GM23338 (cell line): ENCODE data around the gene COA6. TPM values are rescaled to one million over a fixed set of nuclear protein-coding genes. Genes with fewer than 3 reads are reported as not detected.

Experiments
- ATAC-seq: fragments of 200-7000 bp; cut with Tn5 transposase; 3 replicates; pipeline ENCODE4 v1.9.1; 2020
- DNase-seq: peaks from one replicate; pipeline ENCODE4 v3.0.0-alpha.2; 2015; ENCODE audit warnings: low spot score
- H2AFZ ChIP-seq: fragments of 200-600 bp; sonication (generic); 2 replicates; pipeline ENCODE4 v1.8.0; 2016; ENCODE audit warnings: antibody characterized with exemption, mild to moderate bottlenecking, moderate library complexity
- H3F3A ChIP-seq: fragments of 200-600 bp; sonication (generic); replicated peaks from 2 replicates; pipeline ENCODE4 v1.8.0; 2017; ENCODE audit warnings: antibody characterized with exemption, mixed run types, low read depth
- H3K27ac ChIP-seq: fragments of 200-600 bp; sonication (generic); 2 replicates; pipeline ENCODE4 v1.6.1; 2016; ENCODE audit warnings: low read depth
- H3K27me3 ChIP-seq: fragments of 200-600 bp; sonication (generic); 2 replicates; pipeline ENCODE4 v1.8.0; 2016; ENCODE audit warnings: mild to moderate bottlenecking, mixed run types, moderate library complexity; ENCODE audit not compliant: insufficient read depth
- H3K36me3 ChIP-seq: fragments of 200-600 bp; sonication (generic); 2 replicates; pipeline ENCODE4 v1.8.0; 2016; ENCODE audit warnings: mild to moderate bottlenecking; ENCODE audit not compliant: insufficient read depth
- H3K4me1 ChIP-seq: fragments of 200-600 bp; sonication (generic); 2 replicates; pipeline ENCODE4 v1.8.0; 2016; ENCODE audit warnings: mild to moderate bottlenecking, moderate library complexity; ENCODE audit not compliant: insufficient read depth
- H3K4me2 ChIP-seq: fragments of 200-600 bp; sonication (generic); 2 replicates; pipeline ENCODE4 v1.7.1; 2017; ENCODE audit warnings: mixed run types
- H3K4me3 ChIP-seq: fragments of 200-600 bp; sonication (generic); 2 replicates; pipeline ENCODE4 v1.6.1; 2016; ENCODE audit warnings: mixed run types
- H3K79me2 ChIP-seq: fragments of 200-600 bp; sonication (generic); replicated peaks from 2 replicates; pipeline ENCODE4 v1.8.0; 2017; ENCODE audit warnings: mild to moderate bottlenecking; ENCODE audit not compliant: insufficient read depth
- H3K9me2 ChIP-seq: fragments of 200-600 bp; sonication (generic); 2 replicates; pipeline ENCODE4 v1.8.0; 2017; ENCODE audit not compliant: insufficient read depth
- H4K20me1 ChIP-seq: fragments of 200-600 bp; sonication (generic); replicated peaks from 2 replicates; pipeline ENCODE4 v1.8.0; 2017; ENCODE audit warnings: mild to moderate bottlenecking; ENCODE audit not compliant: insufficient read depth
- H3K27ac Mint-ChIP-seq: 2 replicates; pipeline ENCODE4 v1.8.0; 2020; ENCODE audit warnings: inconsistent platforms, mild to moderate bottlenecking, moderate library complexity, mixed read lengths
- H3K27me3 Mint-ChIP-seq: 3 replicates; pipeline ENCODE4 v1.8.0; 2022; ENCODE audit warnings: low read depth, mild to moderate bottlenecking, moderate library complexity, mixed read lengths, inconsistent platforms; ENCODE audit not compliant: insufficient read depth, poor library complexity
- H3K36me3 Mint-ChIP-seq: 3 replicates; pipeline ENCODE4 v1.8.0; 2021; ENCODE audit warnings: low read depth, mild to moderate bottlenecking, inconsistent platforms, moderate library complexity, mixed read lengths
- H3K4me1 Mint-ChIP-seq: 3 replicates; pipeline ENCODE4 v1.8.0; 2020; ENCODE audit warnings: mild to moderate bottlenecking, inconsistent platforms, mixed read lengths
- H3K4me3 Mint-ChIP-seq: 3 replicates; pipeline ENCODE4 v1.8.0; 2021; ENCODE audit warnings: moderate library complexity, mild to moderate bottlenecking, inconsistent platforms, mixed read lengths
- H3K9me3 Mint-ChIP-seq: 3 replicates; pipeline ENCODE4 v1.8.0; 2020; ENCODE audit warnings: moderate library complexity, mild to moderate bottlenecking, inconsistent platforms, mixed read lengths
- CREB1 ChIP-seq: fragments of 250-450 bp; sonication (Bioruptor Pico); IDR thresholded peaks from 2 replicates; pipeline ENCODE4 v1.5.0; 2020; ENCODE audit warnings: low read depth, mild to moderate bottlenecking, moderate library complexity
- CTCF ChIP-seq, 2 experiments: fragments of 200-600 bp in 1 of 2; sonication (generic) in 1 of 2; conservative IDR thresholded peaks; 2 replicates each; pipeline versions ENCODE4 v1.5.1 to v1.6.1; 2016 to 2017; ENCODE audit warnings: antibody characterized with exemption in 2 of 2, low read depth in 2 of 2, mild to moderate bottlenecking in 2 of 2, moderate library complexity in 1 of 2
- ETS1 ChIP-seq: IDR thresholded peaks from 2 replicates; pipeline ENCODE4 v1.6.1; 2016; ENCODE audit warnings: antibody characterized with exemption
- EZH2 ChIP-seq: fragments of 200-600 bp; sonication (generic); IDR thresholded peaks from one replicate; pipeline ENCODE4 v1.8.0; 2017; ENCODE audit warnings: antibody characterized with exemption, mild to moderate bottlenecking, low read depth; ENCODE audit not compliant: unreplicated experiment
- EZH2phosphoT487 ChIP-seq: fragments of 200-600 bp; sonication (generic); IDR thresholded peaks from one replicate; pipeline ENCODE4 v1.8.1; 2018; ENCODE audit warnings: antibody characterized with exemption; ENCODE audit not compliant: unreplicated experiment
- JUNB ChIP-seq: IDR thresholded peaks from one replicate; pipeline ENCODE4 v1.6.1; 2016; ENCODE audit warnings: antibody characterized with exemption; ENCODE audit not compliant: unreplicated experiment
- NANOG ChIP-seq: IDR thresholded peaks from 2 replicates; pipeline ENCODE4 v1.6.1; 2016; ENCODE audit warnings: antibody characterized with exemption, borderline replicate concordance
- POLR2AphosphoS5 ChIP-seq: IDR thresholded peaks from 2 replicates; pipeline ENCODE4 v1.6.1; 2016; ENCODE audit warnings: antibody characterized with exemption, low read depth
- REST ChIP-seq: IDR thresholded peaks from one replicate; pipeline ENCODE4 v1.6.1; 2018; ENCODE audit warnings: antibody characterized with exemption; ENCODE audit not compliant: unreplicated experiment
- STAT1 ChIP-seq: IDR thresholded peaks from one replicate; pipeline ENCODE4 v1.6.1; 2016; ENCODE audit warnings: antibody characterized with exemption; ENCODE audit not compliant: unreplicated experiment
- ZNF114 ChIP-seq: fragments of 250-450 bp; sonication (Bioruptor Pico); IDR thresholded peaks from 2 replicates; pipeline ENCODE4 v1.5.0; 2020; ENCODE audit warnings: mild to moderate bottlenecking, moderate library complexity
- ZNF331 ChIP-seq: fragments of 250-450 bp; sonication (Bioruptor Pico); IDR thresholded peaks from 2 replicates; pipeline ENCODE4 v1.5.0; 2020; ENCODE audit warnings: low read depth, mild to moderate bottlenecking, moderate library complexity
- ZNF462 ChIP-seq: fragments of 250-450 bp; sonication (Bioruptor Pico); IDR thresholded peaks from 2 replicates; pipeline ENCODE4 v1.5.0; 2020; ENCODE audit warnings: mild to moderate bottlenecking, moderate library complexity
- polyA plus RNA-seq: library from polyadenylated mRNA; unstranded; fragments of >200 nt; fragmentation: Nextera tagmentation; extraction: Ambion mirVana; gene quantifications from 2 replicates; pipeline ENCODE4 v1.2.1, GENCODE V29; 2016
- total RNA-seq: library from RNA; depleted of rRNA; stranded (reverse); fragments of >200 nt; shearing (Covaris generic); gene quantifications from 2 replicates; pipeline ENCODE4 v1.2.3, GENCODE V29; 2014

The COA6 gene
- total and polyA plus RNA-seq, 2 experiments from 2014 or later: 20.7 to 156 TPM

GRCh38 chr1:234400773-234401172 is 27.5 kb downstream of the COA6 start:
- Mint-ChIP-seq H3K4me3 (no peak overlapping the region), H3K36me3 (peaks cover 16% of the 10 kb centered on the region), H3K27me3 (peaks cover 2% of the 10 kb centered on the region), H3K4me1 (no peaks in the 10 kb centered on the region; the same call in 2 of the 3 replicates), H3K9me3 (peaks cover 6% of the 10 kb centered on the region), H3K27ac (no peak overlapping the region)
- Histone ChIP-seq H3K27ac (no peak overlapping the region), H3K4me1 (no peaks in the 10 kb centered on the region), H3K4me3 (no peak overlapping the region), H3K4me2 (no peak overlapping the region), H3K27me3 (no peaks in the 10 kb centered on the region), H3F3A (no peaks in the 10 kb centered on the region), H4K20me1 (no peaks in the 10 kb centered on the region; the same call in 1 of the 2 replicates), H2AFZ (no peak overlapping the region), H3K79me2 (no peaks in the 10 kb centered on the region), H3K9me2 (no peaks in the 10 kb centered on the region), H3K36me3 (no peaks in the 10 kb centered on the region)
- TF ChIP-seq POLR2AphosphoS5 (no peak), EZH2phosphoT487 (no peak), STAT1 (no peak), NANOG (no peak), REST (no peak), EZH2 (no peak), ZNF114 (CRISPR knock-in tag) (no peak), ZNF331 (CRISPR knock-in tag) (no peak), CREB1 (CRISPR knock-in tag) (no peak), ZNF462 (no peak), JUNB (no peak), ETS1 (no peak), CTCF (conservative IDR thresholded peaks at IDR 0.05; ENCODE audit: low read depth in 2 of 2) (no peak)
- ATAC-seq (no peak), DNase-seq (no peak)
